Measurements from ENCODE around the gene TENT5C. TPM values are rescaled to one million over a fixed set of nuclear protein-coding genes. Genes with fewer than 3 reads are reported as not detected.

TENT5C gene
- polyA plus RNA-seq, 1 donor (not counting 4 experiments of a cell fraction or from before 2014, with no cell fraction given) = 0.13 TPM

GRCh38 chr1:117623141-117623540, 17.3 kb downstream of the TENT5C start:
- no peaks in the 10 kb centered on the region for H3K27me3 ChIP-seq (ENCODE audit: control insufficient read depth, extremely low read depth, insufficient read depth, low read length)
- H4K20me1 ChIP-seq (ENCODE audit: control insufficient read depth, extremely low read depth, insufficient read depth, low read length) = no peaks in the 10 kb centered on the region

GRCh38 chr1:117623698-117624097, 17.9 kb downstream of the TENT5C start:
- dilution Hi-C loops (cut with MboI; ENCODE audit: extremely low pct_ligation_motif_present, low sequenced_read_pairs) = no loop called here
- TF ChIP-seq, protein P1, sequence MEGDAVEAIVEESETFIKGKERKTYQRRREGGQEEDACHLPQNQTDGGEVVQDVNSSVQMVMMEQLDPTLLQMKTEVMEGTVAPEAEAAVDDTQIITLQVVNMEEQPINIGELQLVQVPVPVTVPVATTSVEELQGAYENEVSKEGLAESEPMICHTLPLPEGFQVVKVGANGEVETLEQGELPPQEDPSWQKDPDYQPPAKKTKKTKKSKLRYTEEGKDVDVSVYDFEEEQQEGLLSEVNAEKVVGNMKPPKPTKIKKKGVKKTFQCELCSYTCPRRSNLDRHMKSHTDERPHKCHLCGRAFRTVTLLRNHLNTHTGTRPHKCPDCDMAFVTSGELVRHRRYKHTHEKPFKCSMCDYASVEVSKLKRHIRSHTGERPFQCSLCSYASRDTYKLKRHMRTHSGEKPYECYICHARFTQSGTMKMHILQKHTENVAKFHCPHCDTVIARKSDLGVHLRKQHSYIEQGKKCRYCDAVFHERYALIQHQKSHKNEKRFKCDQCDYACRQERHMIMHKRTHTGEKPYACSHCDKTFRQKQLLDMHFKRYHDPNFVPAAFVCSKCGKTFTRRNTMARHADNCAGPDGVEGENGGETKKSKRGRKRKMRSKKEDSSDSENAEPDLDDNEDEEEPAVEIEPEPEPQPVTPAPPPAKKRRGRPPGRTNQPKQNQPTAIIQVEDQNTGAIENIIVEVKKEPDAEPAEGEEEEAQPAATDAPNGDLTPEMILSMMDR (optimal IDR thresholded peaks at IDR 0.05 in 1 of 3, IDR thresholded peaks at IDR 0.05 in 1 of 3, conservative IDR thresholded peaks at IDR 0.05 in 1 of 3; ENCODE audit: extremely low read depth in 1 of 3, insufficient read depth in 2 of 3, low read length in 3 of 3) = no peak
- TF ChIP-seq EZH2 (IDR thresholded peaks at IDR 0.05; ENCODE audit: low read length) = no peak
- Histone ChIP-seq H3K9ac (ENCODE audit: control insufficient read depth, extremely low read depth, insufficient read depth, low read length) (no peak overlapping the region), H3K36me3 (ENCODE audit: control insufficient read depth in 2 of 2, extremely low read depth in 1 of 2, insufficient read depth in 2 of 2, low read length in 2 of 2) (no peaks in the 10 kb centered on the region), H3K79me2 (ENCODE audit: control insufficient read depth, insufficient read depth, low read length) (no peaks in the 10 kb centered on the region), H3K4me1 (ENCODE audit: control insufficient read depth, extremely low read depth, insufficient read depth, low read length) (no peaks in the 10 kb centered on the region), H3K4me3 (ENCODE audit: control insufficient read depth in 2 of 3, extremely low read depth in 1 of 3, insufficient read depth in 2 of 3, low read depth in 1 of 3, low read length in 3 of 3) (no peak overlapping the region), H2AFZ (ENCODE audit: control insufficient read depth, low read length) (no peak overlapping the region), H3K9me3 (ENCODE audit: control insufficient read depth, low read depth, low read length) (no peaks in the 10 kb centered on the region), H3K27ac (ENCODE audit: control insufficient read depth, insufficient read depth, low read length) (no peak overlapping the region), H3K9me1 (ENCODE audit: control insufficient read depth, extremely low read depth, insufficient read depth, low read length) (no peaks in the 10 kb centered on the region), H4K20me1 (ENCODE audit: control insufficient read depth, extremely low read depth, insufficient read depth, low read length) (no peaks in the 10 kb centered on the region), H3K4me2 (ENCODE audit: control insufficient read depth, extremely low read depth, insufficient read depth, low read depth, low read length) (no peak overlapping the region), H3K27me3 (ENCODE audit: control insufficient read depth, extremely low read depth, insufficient read depth, low read length) (no peaks in the 10 kb centered on the region)
- FAIRE-seq (no peak), DNase-seq (ENCODE audit: low read depth, low spot score) (no peak)

More at GRCh38 chr1:117623141-117623540, 17.3 kb downstream of the TENT5C start:
- H3K9me1 ChIP-seq (ENCODE audit: control insufficient read depth, extremely low read depth, insufficient read depth, low read length) = no peaks in the 10 kb centered on the region
- H3K79me2 ChIP-seq (ENCODE audit: control insufficient read depth, insufficient read depth, low read length) = no peaks in the 10 kb centered on the region
- no peak overlapping the region for H3K9ac ChIP-seq (ENCODE audit: control insufficient read depth, extremely low read depth, insufficient read depth, low read length)
- H3K4me1 ChIP-seq (ENCODE audit: control insufficient read depth, extremely low read depth, insufficient read depth, low read length) = no peaks in the 10 kb centered on the region
- FAIRE-seq (no peak), DNase-seq (ENCODE audit: low read depth, low spot score) (no peak)
- no peak for TF ChIP-seq EZH2 (IDR thresholded peaks at IDR 0.05; ENCODE audit: low read length)
- TF ChIP-seq, protein P1 (optimal IDR thresholded peaks at IDR 0.05 in 1 of 3, IDR thresholded peaks at IDR 0.05 in 1 of 3, conservative IDR thresholded peaks at IDR 0.05 in 1 of 3; ENCODE audit: extremely low read depth in 1 of 3, insufficient read depth in 2 of 3, low read length in 3 of 3) = no peak
- dilution Hi-C loops (cut with MboI; ENCODE audit: extremely low pct_ligation_motif_present, low sequenced_read_pairs) = no loop called here
- no peak overlapping the region for H3K4me2 ChIP-seq (ENCODE audit: control insufficient read depth, extremely low read depth, insufficient read depth, low read depth, low read length)
- no peak overlapping the region for H2AFZ ChIP-seq (ENCODE audit: control insufficient read depth, low read length)
- H3K4me3 ChIP-seq (ENCODE audit: control insufficient read depth in 2 of 3, extremely low read depth in 1 of 3, insufficient read depth in 2 of 3, low read depth in 1 of 3, low read length in 3 of 3) = no peak overlapping the region
- no peak overlapping the region for H3K27ac ChIP-seq (ENCODE audit: control insufficient read depth, insufficient read depth, low read length)
- no peaks in the 10 kb centered on the region for H3K9me3 ChIP-seq (ENCODE audit: control insufficient read depth, low read depth, low read length)
- no peaks in the 10 kb centered on the region for H3K36me3 ChIP-seq (ENCODE audit: control insufficient read depth in 2 of 2, extremely low read depth in 1 of 2, insufficient read depth in 2 of 2, low read length in 2 of 2)
